K562 (cell line): Measurements from ENCODE around the gene PACS2. TPM values are rescaled to one million over a fixed set of nuclear protein-coding genes. Genes with fewer than 3 reads are reported as not detected.
A peak's percentile ranks its signal among the peaks of the same experiment; 100 is the strongest.

ENCODE experiments used
- ATAC-seq: fragments of 200-7000 bp; cut with Tn5 transposase; 3 replicates; pipeline ENCODE4 v1.9.1; 2020; ENCODE audit warnings: moderate library complexity
- BruUV-seq: library from RNA; stranded (reverse); fragments of 400-500 nt; replicated peaks from 2 replicates; lab custom pipeline; 2021; lab: Mats Ljungman, UMichigan
- CTCF ChIA-PET: fragments of 300-600 bp; formaldehyde crosslinking; extraction: SDS; loops from one replicate; lab custom pipeline; 2021; ENCODE audit warnings: low intra/inter-chr PET ratio; lab: Yijun Ruan, JAX
- POLR2A ChIA-PET: fragments of 300-600, 350-650 bp; sonication (Branson Sonifier 250); formaldehyde crosslinking; extraction: SDS; loops from one replicate; lab custom pipeline; 2021; ENCODE audit warnings: antibody characterized with exemption, inconsistent platforms; lab: Yijun Ruan, JAX
- DNase-seq, 4 experiments: peaks; one replicate each; pipeline versions ENCODE4 v3.0.0 to v3.0.0-alpha.2; 2011 to 2018; ENCODE audit warnings: low spot score in 3 of 4, mixed read lengths in 3 of 4; ENCODE audit errors: extremely low read depth in 1 of 4
- FAIRE-seq: peaks from 2 replicates; lab custom pipeline; 2011; peaks lifted over from hg19 to GRCh38; lab: Jason Lieb, UNC
- H2AFZ ChIP-seq: 2 replicates; pipeline ENCODE4 v1.6.0; 2011; ENCODE audit warnings: low read depth, low read length, control low read depth, inconsistent platforms
- H3K27ac ChIP-seq: fragments of 200-600 bp; 3 replicates; pipeline ENCODE4 v1.8.0; 2011; ENCODE audit warnings: low read depth, mild to moderate bottlenecking, control low read depth, inconsistent platforms, low read length, moderate library complexity, mixed read lengths; ENCODE audit errors: extremely low read depth
- H3K27me3 ChIP-seq, 2 experiments: fragments of 300-600 bp in 1 of 2; 2 replicates in 1 of 2; 3 replicates in 1 of 2; pipeline versions ENCODE4 v1.6.0 to v1.8.0; 2011; ENCODE audit warnings: inconsistent platforms in 2 of 2, low read length in 2 of 2, mild to moderate bottlenecking in 1 of 2, mixed read lengths in 1 of 2, moderate library complexity in 1 of 2; ENCODE audit not compliant: control insufficient read depth in 2 of 2, insufficient read depth in 2 of 2
- H3K36me3 ChIP-seq: fragments of 300-600 bp; 3 replicates; pipeline ENCODE4 v1.8.0; 2011; ENCODE audit warnings: mild to moderate bottlenecking, low read length, inconsistent platforms; ENCODE audit not compliant: control insufficient read depth, insufficient read depth
- H3K4me1 ChIP-seq, 2 experiments: fragments of 200-600 bp in 1 of 2; replicated peaks in 1 of 2; 2 replicates in 1 of 2; 3 replicates in 1 of 2; pipeline versions ENCODE4 v1.5.1 to v1.8.0; 2011; ENCODE audit warnings: inconsistent platforms in 2 of 2, low read length in 2 of 2, mild to moderate bottlenecking in 1 of 2, mixed read lengths in 1 of 2, moderate library complexity in 1 of 2; ENCODE audit not compliant: control insufficient read depth in 2 of 2, insufficient read depth in 2 of 2
- H3K4me2 ChIP-seq: 2 replicates; pipeline ENCODE4 v1.6.1; 2011; ENCODE audit warnings: low read length, control low read depth, inconsistent platforms, mixed read lengths; ENCODE audit not compliant: insufficient read depth
- H3K4me3 ChIP-seq: fragments of 200-600 bp; sonication (generic), shearing (Covaris generic); 2 replicates; pipeline ENCODE4 v1.5.1; 2016; ENCODE audit warnings: control low read depth, inconsistent platforms
- H3K79me2 ChIP-seq: fragments of 200-600 bp; 3 replicates; pipeline ENCODE4 v1.8.0; 2011; ENCODE audit warnings: low read length, inconsistent platforms; ENCODE audit not compliant: control insufficient read depth, insufficient read depth
- H3K9ac ChIP-seq, 2 experiments: 2 replicates each; pipeline versions ENCODE4 v1.6.0 to v1.6.1; 2011; ENCODE audit warnings: low read depth in 2 of 2, low read length in 2 of 2, control low read depth in 1 of 2, inconsistent platforms in 1 of 2, mild to moderate bottlenecking in 1 of 2, mixed read lengths in 1 of 2; ENCODE audit not compliant: insufficient read depth in 1 of 2
- H3K9me1 ChIP-seq: one replicate; pipeline ENCODE4 v1.6.0; 2011; ENCODE audit warnings: inconsistent platforms, mild to moderate bottlenecking, low read length, moderate library complexity; ENCODE audit not compliant: control insufficient read depth, insufficient read depth
- H3K9me3 ChIP-seq: replicated peaks from 2 replicates; pipeline ENCODE4 v1.5.1; 2011; ENCODE audit warnings: low read depth, low read length, inconsistent platforms; ENCODE audit not compliant: control insufficient read depth, insufficient read depth
- H4K20me1 ChIP-seq: replicated peaks from 2 replicates; pipeline ENCODE4 v1.6.1; 2011; ENCODE audit warnings: low read length, inconsistent platforms, mixed read lengths; ENCODE audit not compliant: control insufficient read depth, insufficient read depth
- ATF7 ChIP-seq: fragments of 450-650 bp; IDR thresholded peaks from 2 replicates; pipeline ENCODE4 v1.7.1; 2014; ENCODE audit warnings: mild to moderate bottlenecking, moderate library complexity
- CBFA2T3 ChIP-seq: fragments of 450-650 bp; IDR thresholded peaks from 2 replicates; pipeline ENCODE4 v1.6.1; 2017
- CHD1 ChIP-seq: fragments of 200-600 bp; sonication (generic); IDR thresholded peaks from one replicate; pipeline ENCODE4 v1.6.1; 2012; ENCODE audit warnings: mild to moderate bottlenecking, moderate library complexity, low read length, inconsistent platforms
- EP300 ChIP-seq: IDR thresholded peaks from 2 replicates; pipeline ENCODE4 v1.6.1; 2012; ENCODE audit warnings: low read length, improper control_type of control experiment
- FOXP1 ChIP-seq: sonication (generic); formaldehyde crosslinking; IDR thresholded peaks from 2 replicates; pipeline ENCODE4 v1.8.0; 2022; ENCODE audit warnings: mild to moderate bottlenecking, missing genetic modification reagents
- GTF2E2 ChIP-seq: fragments of 200-800 bp; sonication (Bioruptor generic); IDR thresholded peaks from 2 replicates; pipeline ENCODE4 v1.6.1; 2016; ENCODE audit warnings: missing genetic modification characterization, missing compliant biosample characterization
- NCOA6 ChIP-seq: fragments of 450-650 bp; IDR thresholded peaks from 2 replicates; pipeline ENCODE4 v1.6.1; 2017; ENCODE audit warnings: mild to moderate bottlenecking
- NFATC3 ChIP-seq: fragments of 450-650 bp; IDR thresholded peaks from 2 replicates; pipeline ENCODE4 v1.6.1; 2017; ENCODE audit warnings: mild to moderate bottlenecking
- NR2F6 ChIP-seq: fragments of 450-650 bp; formaldehyde crosslinking; IDR thresholded peaks from 2 replicates; pipeline ENCODE4 v1.4.0; 2020; ENCODE audit warnings: mild to moderate bottlenecking
- RBFOX2 ChIP-seq: fragments of 200-400 bp; formaldehyde crosslinking; IDR thresholded peaks from 2 replicates; pipeline ENCODE4 v1.6.1; 2017; ENCODE audit warnings: low read depth, mild to moderate bottlenecking, low read length, moderate library complexity
- RBM14 ChIP-seq: fragments of 200-400 bp; formaldehyde crosslinking; IDR thresholded peaks from 2 replicates; pipeline ENCODE4 v1.6.1; 2018; ENCODE audit warnings: low read depth, mild to moderate bottlenecking, low read length, moderate library complexity, borderline replicate concordance; ENCODE audit not compliant: insufficient read depth
- RBM25 ChIP-seq: fragments of 200-400 bp; formaldehyde crosslinking; IDR thresholded peaks from 2 replicates; pipeline ENCODE4 v1.6.1; 2018; ENCODE audit warnings: low read length, low read depth, moderate library complexity; ENCODE audit not compliant: severe bottlenecking
- SIN3B ChIP-seq: fragments of 450-650 bp; IDR thresholded peaks from 2 replicates; pipeline ENCODE4 v1.6.1; 2017; ENCODE audit warnings: low read depth, mild to moderate bottlenecking, moderate library complexity
- SMAD2 ChIP-seq: fragments of 150-350 bp; IDR thresholded peaks from 2 replicates; pipeline ENCODE4 v1.6.1; 2014; ENCODE audit warnings: low read depth, mild to moderate bottlenecking, low read length
- SRF ChIP-seq, 2 experiments: fragments of 250-450, 450-650 bp in 1 of 2; sonication (Bioruptor Pico) in 1 of 2; sonication (generic) in 1 of 2; formaldehyde crosslinking; IDR thresholded peaks; 2 replicates each; pipeline versions ENCODE4 v1.5.0 to v1.5.1; 2020 to 2022; ENCODE audit warnings: mild to moderate bottlenecking in 1 of 2, missing genetic modification reagents in 1 of 2
- ZBTB17 ChIP-seq: fragments of 450-650 bp; formaldehyde crosslinking; IDR thresholded peaks from 2 replicates; pipeline ENCODE4 v1.4.0; 2020; ENCODE audit warnings: mild to moderate bottlenecking
- ZFPM2 ChIP-seq: fragments of 250-450 bp; sonication (Bioruptor Pico); IDR thresholded peaks from 2 replicates; pipeline ENCODE4 v1.5.1; 2022; ENCODE audit warnings: mild to moderate bottlenecking
- WGBS: fragments of 100-300 bp; shearing (Covaris generic); methylation state at CpG from one replicate; pipeline ENCODE4 v1.1.6; 2016; ENCODE audit warnings: low coverage, mixed read lengths; ENCODE audit not compliant: insufficient coverage; ENCODE audit errors: missing lambda C conversion rate; 5-methylcytosine and 5-hydroxymethylcytosine counted together
- in situ Hi-C: fragments of 300-500 bp; cut with MboI; formaldehyde crosslinking; loops from 4 replicates; pipeline ENCODE4 v1.15.0; 2018; ENCODE audit warnings: inconsistent platforms, mixed read lengths
- intact Hi-C: fragments of 100-400 bp; cut with micrococcal nuclease; formaldehyde crosslinking; loops from 2 replicates; pipeline ENCODE4 v1.14.2; 2022
- polyA plus RNA-seq, 8 experiments: library from polyadenylated mRNA; depleted of rRNA in 4 of 8; stranded (reverse) in 5 of 8; unstranded in 3 of 8; fragments of >200 nt; fragmentation: Nextera tagmentation in 2 of 8; fragmentation: Illumina TruSeq in 1 of 8; extraction: Ambion mirVana in 2 of 8; extraction: Trizol in 1 of 8; gene quantifications; 2 replicates each; pipeline versions ENCODE4 v1.2.1 to v1.2.3, GENCODE V29; 2011 to 2014; ENCODE audit warnings: inconsistent platforms in 1 of 8, missing spikeins in 1 of 8
- total RNA-seq, 7 experiments: library from RNA; depleted of rRNA in 6 of 7; stranded (reverse); fragments of >200 nt in 6 of 7; fragmentation: Illumina TruSeq in 2 of 7; extraction: Trizol in 2 of 7; gene quantifications; 2 replicates each; pipeline versions ENCODE4 v1.2.1 to v1.2.3, GENCODE V29; 2011 to 2021; ENCODE audit warnings: low replicate concordance in 1 of 7
- TF ChIP-seq, protein P1 (sequence below), 2 experiments: IDR thresholded peaks; 2 replicates each; pipeline ENCODE4 v1.6.1; 2011; ENCODE audit warnings: borderline replicate concordance in 1 of 2, control low read depth in 1 of 2, low read depth in 1 of 2, low read length in 1 of 2, mild to moderate bottlenecking in 1 of 2, mixed read lengths in 1 of 2, moderate library complexity in 1 of 2; ENCODE audit not compliant: insufficient read depth in 1 of 2, insufficient read length in 1 of 2, poor library complexity in 1 of 2, severe bottlenecking in 1 of 2; ENCODE audit errors: extremely low read depth in 1 of 2

The PACS2 gene
- total and polyA plus RNA-seq, 9 of the 15 experiments (the other 6 are each of a cell fraction or from before 2014, with no cell fraction given): 0.11 to 20.8 (median 9.9) TPM

DNA sequence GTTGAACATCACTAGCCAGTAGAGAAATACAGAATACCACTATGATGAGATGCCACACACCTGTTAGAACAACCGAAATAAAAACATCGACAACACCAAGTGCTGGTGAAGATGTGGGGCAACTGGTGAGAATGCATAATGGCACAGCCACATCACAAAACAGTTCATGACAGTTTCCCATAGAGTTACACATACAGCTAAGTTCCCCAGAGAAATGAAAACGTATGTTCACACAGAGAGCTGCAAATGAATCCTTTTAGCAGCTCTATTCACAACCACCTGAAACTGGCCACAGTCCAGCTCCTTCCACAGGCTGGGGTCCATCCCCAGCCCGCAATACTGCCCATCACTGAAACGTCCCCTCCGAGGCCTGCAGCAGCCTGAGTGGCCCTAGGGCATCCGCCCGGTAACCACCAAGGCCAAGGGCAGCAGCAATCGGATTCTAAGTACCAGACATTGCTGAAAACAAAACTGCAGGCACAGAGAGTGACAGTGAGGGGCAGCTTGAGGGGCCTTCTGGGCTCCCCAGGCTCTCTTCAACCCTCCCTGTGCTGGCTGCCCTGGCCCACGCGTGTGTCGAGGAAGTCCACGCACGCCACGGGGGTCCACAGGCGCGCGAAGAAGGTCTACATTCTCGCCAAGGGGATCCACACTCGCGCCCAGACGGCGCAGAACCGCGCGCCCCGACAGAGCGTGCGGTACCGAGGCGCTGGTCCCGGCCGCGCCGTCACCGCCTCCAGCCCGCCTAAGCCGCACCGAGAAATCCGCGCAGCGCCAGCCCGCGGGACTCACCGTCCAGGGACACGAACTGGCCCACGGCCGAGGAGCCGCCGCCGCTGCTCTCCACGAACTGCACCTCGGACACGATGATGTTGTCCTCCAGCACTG, 14.7 kb upstream of the PACS2 start (continued):
- TF ChIP-seq SMAD2: no peak
- TF ChIP-seq RBM25: peak; percentile 64
- peak; percentile 76 for TF ChIP-seq NCOA6
- peak; percentile 35 for TF ChIP-seq CHD1

DNA sequence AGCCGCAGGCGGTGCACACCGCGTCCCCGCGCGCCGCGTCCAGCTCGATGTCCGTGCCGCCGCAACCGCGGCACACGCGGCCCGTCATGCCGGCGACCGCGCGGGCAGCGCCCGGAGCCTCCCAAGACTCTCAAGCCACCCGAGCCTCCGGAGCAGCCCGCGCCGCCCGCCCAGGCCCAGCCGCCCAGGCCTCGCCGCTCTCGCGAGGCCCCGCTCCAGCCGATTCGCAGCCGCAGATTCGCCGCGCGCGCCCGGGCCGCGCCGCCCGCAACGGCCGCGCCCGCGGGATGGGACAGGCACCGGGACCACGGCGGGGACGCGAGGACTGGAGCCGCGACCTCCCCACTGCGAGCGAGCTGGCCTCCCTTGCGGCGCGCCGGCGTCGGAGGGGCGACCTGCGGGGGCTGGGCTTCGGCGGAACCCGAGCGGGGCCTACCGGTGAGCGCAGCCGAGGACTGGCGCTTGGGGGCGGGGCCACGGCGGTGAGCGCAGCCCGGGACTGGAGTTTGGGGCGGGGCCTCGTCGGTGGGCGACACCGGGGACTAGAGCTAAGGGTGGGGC, 13.9 kb upstream of the PACS2 start, which contains the start of gene BRF1:
TSS of gene BRF1 (minus strand) at position 460 of the 561 bp plus-strand sequence. CDS start at position 88, 372 bp downstream.
- H3K9me1 ChIP-seq: no peaks in the 10 kb centered on the region
- ATAC-seq: peak; percentile 90
- no TSS peak for BruUV-seq
- peaks cover 39% of the 10 kb centered on the region for H3K79me2 ChIP-seq
- no peaks in the 10 kb centered on the region for H3K36me3 ChIP-seq
- H3K27me3 ChIP-seq: no peaks in the 10 kb centered on the region
- peak within 1 kb of the TSS; percentile 90 for H3K4me2 ChIP-seq
- intact Hi-C loops: loop anchor here (2.0 kb wide), 1 partner anchor 190 kb away; the partner anchor contains the start of gene TEDC1
- peak within 1 kb of the TSS; percentile 83 for H3K4me3 ChIP-seq
- H3K27ac ChIP-seq: peak within 1 kb of the TSS; percentile 91
- CTCF ChIA-PET: no interaction called here
- H3K9me3 ChIP-seq: peaks cover 2% of the 10 kb centered on the region; the same call in 1 of the 2 replicates
- peak; percentile 87 to 91 (median 89) for DNase-seq
- peaks cover 4 to 26% of the 10 kb centered on the region in 2 experiments; a peak in 4 of 5 replicates for H3K4me1 ChIP-seq
- H4K20me1 ChIP-seq: no peaks in the 10 kb centered on the region
- H3K9ac ChIP-seq: peak within 1 kb of the TSS; percentile 82 to 98
- POLR2A ChIA-PET: interaction anchor here (0.6 to 1.6 kb wide), 7 partner anchors 9 to 180 kb away, joined by 3 to 8 read pairs (median 4); partner anchors contain the start of gene JAG2
- peak within 1 kb of the TSS; percentile 94 for H2AFZ ChIP-seq
- in situ Hi-C loops: no loop called here
- no peak for FAIRE-seq
- WGBS: under 1% methylated on average over 33 of the region's 90 CpGs
- peak; percentile 42; the same call in 1 of the 2 replicates for TF ChIP-seq EP300
- TF ChIP-seq SRF (CRISPR knock-in tag; IDR thresholded peaks at IDR 0.05): no peak
- TF ChIP-seq ZBTB17: 0 out of 2 replicates have a peak, but pooled peaks have one; percentile 51
- TF ChIP-seq FOXP1 (CRISPR knock-in tag): peak; percentile 85
- TF ChIP-seq, protein P1, sequence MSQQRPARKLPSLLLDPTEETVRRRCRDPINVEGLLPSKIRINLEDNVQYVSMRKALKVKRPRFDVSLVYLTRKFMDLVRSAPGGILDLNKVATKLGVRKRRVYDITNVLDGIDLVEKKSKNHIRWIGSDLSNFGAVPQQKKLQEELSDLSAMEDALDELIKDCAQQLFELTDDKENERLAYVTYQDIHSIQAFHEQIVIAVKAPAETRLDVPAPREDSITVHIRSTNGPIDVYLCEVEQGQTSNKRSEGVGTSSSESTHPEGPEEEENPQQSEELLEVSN (IDR thresholded peaks at IDR 0.05; ENCODE audit: borderline replicate concordance in 1 of 2, extremely low read depth in 1 of 2, insufficient read depth in 1 of 2, insufficient read length in 1 of 2, low read depth in 1 of 2, low read length in 1 of 2, poor library complexity in 1 of 2, severe bottlenecking in 1 of 2): peak; percentile 40 to 53
- peak; percentile 80 for TF ChIP-seq RBFOX2
- peak; percentile 23; the same call in 1 of the 2 replicates for TF ChIP-seq ATF7
- TF ChIP-seq NFATC3: no peak
- no peak for TF ChIP-seq RBM14
- TF ChIP-seq NR2F6 (CRISPR knock-in tag): no peak
- peak; percentile 96 for TF ChIP-seq RBM25
- TF ChIP-seq ZFPM2: no peak
- TF ChIP-seq CBFA2T3: no peak
- TF ChIP-seq GTF2E2 (tag): peak; percentile 70; the same call in 1 of the 2 replicates
- peak; percentile 68 for TF ChIP-seq SIN3B
